Measurements from ENCODE around the gene RMND5A.

- no peak for TF ChIP-seq CTCF (IDR thresholded peaks at IDR 0.05; ENCODE audit: poor library complexity, severe bottlenecking)
- no peak for TF ChIP-seq EZH2 (IDR thresholded peaks at IDR 0.05; ENCODE audit: borderline replicate concordance, insufficient read depth, low read length, poor library complexity, severe bottlenecking)
- no peak for TF ChIP-seq REST (IDR thresholded peaks at IDR 0.05; ENCODE audit: borderline replicate concordance)
- no peak for TF ChIP-seq POLR2AphosphoS5 (IDR thresholded peaks at IDR 0.05)
- TF ChIP-seq RAD21 (conservative IDR thresholded peaks at IDR 0.05): no peak
- TF ChIP-seq SMC3 (conservative IDR thresholded peaks at IDR 0.05; ENCODE audit: poor library complexity): no peak
- no peak for TF ChIP-seq TAF1 (IDR thresholded peaks at IDR 0.05; ENCODE audit: low read depth)
These were observed 52.5 kb downstream of the RMND5A start for GRCh38 chr2:86772611-86773010.

All from neural cell (in vitro differentiated cells).